Measurements from ENCODE around the gene TEK. TPM values are rescaled to one million over a fixed set of nuclear protein-coding genes. Genes with fewer than 3 reads are reported as not detected.

TEK gene
- total RNA-seq, 1 experiment from 2014 or later = not detected

DNA sequence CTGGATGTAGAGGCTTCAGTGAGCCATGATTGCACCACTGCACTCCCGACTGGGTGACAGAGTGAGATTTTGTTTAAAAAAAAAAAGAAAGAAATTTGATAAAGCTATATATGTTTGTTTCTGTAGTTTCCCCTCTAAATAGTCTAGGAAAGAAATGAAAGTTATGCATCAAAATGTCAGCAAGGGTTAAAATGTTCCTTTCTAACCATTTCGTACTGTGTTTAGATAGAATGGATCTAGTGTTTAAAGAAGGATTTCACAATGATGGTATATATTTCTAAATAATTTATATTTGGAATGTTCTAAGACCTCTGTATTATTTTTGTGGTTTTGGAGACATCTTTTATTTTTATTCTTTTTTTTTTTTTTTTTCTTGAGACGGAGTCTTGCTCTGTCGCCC, 22.7 kb downstream of the TEK start:
- TF ChIP-seq, protein P1, sequence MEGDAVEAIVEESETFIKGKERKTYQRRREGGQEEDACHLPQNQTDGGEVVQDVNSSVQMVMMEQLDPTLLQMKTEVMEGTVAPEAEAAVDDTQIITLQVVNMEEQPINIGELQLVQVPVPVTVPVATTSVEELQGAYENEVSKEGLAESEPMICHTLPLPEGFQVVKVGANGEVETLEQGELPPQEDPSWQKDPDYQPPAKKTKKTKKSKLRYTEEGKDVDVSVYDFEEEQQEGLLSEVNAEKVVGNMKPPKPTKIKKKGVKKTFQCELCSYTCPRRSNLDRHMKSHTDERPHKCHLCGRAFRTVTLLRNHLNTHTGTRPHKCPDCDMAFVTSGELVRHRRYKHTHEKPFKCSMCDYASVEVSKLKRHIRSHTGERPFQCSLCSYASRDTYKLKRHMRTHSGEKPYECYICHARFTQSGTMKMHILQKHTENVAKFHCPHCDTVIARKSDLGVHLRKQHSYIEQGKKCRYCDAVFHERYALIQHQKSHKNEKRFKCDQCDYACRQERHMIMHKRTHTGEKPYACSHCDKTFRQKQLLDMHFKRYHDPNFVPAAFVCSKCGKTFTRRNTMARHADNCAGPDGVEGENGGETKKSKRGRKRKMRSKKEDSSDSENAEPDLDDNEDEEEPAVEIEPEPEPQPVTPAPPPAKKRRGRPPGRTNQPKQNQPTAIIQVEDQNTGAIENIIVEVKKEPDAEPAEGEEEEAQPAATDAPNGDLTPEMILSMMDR (IDR thresholded peaks at IDR 0.05; ENCODE audit: unreplicated experiment) = no peak
- Mint-ChIP-seq H3K36me3 (ENCODE audit: insufficient read depth, unreplicated experiment) (no peaks in the 10 kb centered on the region), H3K4me1 (ENCODE audit: low read depth, unreplicated experiment) (no peaks in the 10 kb centered on the region), H3K27ac (ENCODE audit: unreplicated experiment) (no peak overlapping the region), H3K4me3 (ENCODE audit: low read depth, unreplicated experiment) (no peak overlapping the region), H3K27me3 (ENCODE audit: unreplicated experiment) (no peaks in the 10 kb centered on the region), H3K9me3 (ENCODE audit: low read depth, unreplicated experiment) (no peaks in the 10 kb centered on the region)
- intact Hi-C loops (cut with micrococcal nuclease; ENCODE audit: unreplicated experiment) = no loop called here
- CTCF ChIA-PET = no interaction called here
- BruUV-seq (replicated peaks) = no TSS peak
- DNase-seq = no peak

DNA sequence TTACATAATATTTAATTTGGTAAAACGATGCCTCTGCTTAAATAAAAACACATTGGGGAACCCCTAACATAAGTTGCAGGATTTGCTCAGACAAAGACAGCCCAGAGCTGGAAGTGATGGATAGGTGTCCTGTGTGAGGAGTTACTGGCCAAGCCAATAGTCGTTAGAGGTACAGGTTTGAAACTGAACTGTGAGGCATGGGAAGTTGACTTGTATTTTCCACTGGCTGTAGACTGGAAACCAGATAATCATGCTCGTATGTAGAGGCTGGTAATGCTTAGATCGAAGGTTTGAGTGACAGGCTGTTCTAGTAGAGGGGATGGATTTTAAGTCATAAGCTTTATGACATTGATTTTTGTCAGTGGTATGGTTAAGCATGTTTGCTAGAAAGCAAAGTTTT, 24.8 kb downstream of the TEK start:
- no peaks in the 10 kb centered on the region for H3K4me1 Mint-ChIP-seq (ENCODE audit: low read depth, unreplicated experiment)
- H3K27ac Mint-ChIP-seq (ENCODE audit: unreplicated experiment) = no peak overlapping the region
- H3K27me3 Mint-ChIP-seq (ENCODE audit: unreplicated experiment) = no peaks in the 10 kb centered on the region
- no peak for DNase-seq
- no peak overlapping the region for H3K4me3 Mint-ChIP-seq (ENCODE audit: low read depth, unreplicated experiment)
- H3K36me3 Mint-ChIP-seq (ENCODE audit: insufficient read depth, unreplicated experiment) = no peaks in the 10 kb centered on the region
- intact Hi-C loops (cut with micrococcal nuclease; ENCODE audit: unreplicated experiment) = no loop called here
- TF ChIP-seq, protein P1 (IDR thresholded peaks at IDR 0.05; ENCODE audit: unreplicated experiment) = no peak
- CTCF ChIA-PET = no interaction called here
- BruUV-seq (replicated peaks) = no TSS peak
- no peaks in the 10 kb centered on the region for H3K9me3 Mint-ChIP-seq (ENCODE audit: low read depth, unreplicated experiment)

DNA sequence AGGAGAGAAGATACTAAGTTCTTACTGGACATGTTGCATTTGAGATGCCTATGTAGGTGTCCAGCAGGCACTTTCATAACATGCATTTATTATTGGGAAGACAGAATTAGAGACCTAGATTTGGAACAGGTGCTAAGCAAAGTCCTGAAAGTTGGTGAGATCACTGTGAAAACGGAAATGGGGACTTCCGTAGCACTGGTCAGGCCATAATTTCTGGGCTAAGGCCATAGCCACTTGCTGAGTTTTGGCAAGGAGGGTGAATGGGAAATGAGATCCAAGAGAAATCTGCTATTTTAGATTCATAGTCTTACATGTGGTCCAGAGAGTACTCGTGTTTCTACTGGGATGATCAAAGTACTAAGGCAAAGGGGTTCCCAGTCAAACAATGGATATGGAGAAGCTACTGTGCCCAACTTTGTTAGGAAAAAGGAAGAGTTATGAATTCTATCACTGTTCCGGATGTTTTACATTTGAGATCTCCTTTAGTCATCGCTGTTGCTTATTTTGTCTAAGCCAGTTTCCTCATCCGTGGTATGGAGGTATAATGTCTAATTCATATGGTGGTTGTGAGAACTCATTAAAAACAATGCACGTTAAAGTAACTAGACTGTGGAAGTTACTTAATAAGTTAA, 33.4 kb downstream of the TEK start:
- H3K27me3 Mint-ChIP-seq (ENCODE audit: unreplicated experiment) = peaks cover 11% of the 10 kb centered on the region
- no peaks in the 10 kb centered on the region for H3K4me1 Mint-ChIP-seq (ENCODE audit: low read depth, unreplicated experiment)
- BruUV-seq (replicated peaks) = no TSS peak
- no peak overlapping the region for H3K4me3 Mint-ChIP-seq (ENCODE audit: low read depth, unreplicated experiment)
- no peak for DNase-seq
- CTCF ChIA-PET = no interaction called here
- no peaks in the 10 kb centered on the region for H3K36me3 Mint-ChIP-seq (ENCODE audit: insufficient read depth, unreplicated experiment)
- intact Hi-C loops (cut with micrococcal nuclease; ENCODE audit: unreplicated experiment) = no loop called here
- TF ChIP-seq, protein P1 (IDR thresholded peaks at IDR 0.05; ENCODE audit: unreplicated experiment) = no peak
- no peak overlapping the region for H3K27ac Mint-ChIP-seq (ENCODE audit: unreplicated experiment)
- H3K9me3 Mint-ChIP-seq (ENCODE audit: low read depth, unreplicated experiment) = peaks cover 2% of the 10 kb centered on the region

DNA sequence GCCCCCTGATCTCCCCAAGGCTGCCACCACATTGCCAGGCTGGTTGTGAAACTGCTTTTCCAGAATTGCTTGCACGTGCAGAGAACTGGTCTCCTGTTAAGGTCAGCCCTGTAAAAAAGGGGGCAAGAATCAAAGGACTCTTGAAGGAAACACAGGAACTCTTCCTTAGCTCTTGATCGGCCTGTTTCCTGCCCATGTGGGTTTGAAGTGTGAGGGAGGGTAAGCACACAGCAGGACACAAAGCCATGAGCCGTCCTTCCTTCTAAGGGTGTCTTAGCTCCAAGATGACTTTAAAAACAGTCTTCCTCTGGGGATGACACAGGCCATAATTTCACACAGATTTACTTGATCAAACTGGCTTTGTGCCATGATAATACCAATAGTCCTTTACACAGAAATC, 36.1 kb downstream of the TEK start:
- intact Hi-C loops (cut with micrococcal nuclease; ENCODE audit: unreplicated experiment) = no loop called here
- BruUV-seq (replicated peaks) = no TSS peak
- Mint-ChIP-seq H3K4me1 (ENCODE audit: low read depth, unreplicated experiment) (no peaks in the 10 kb centered on the region), H3K27ac (ENCODE audit: unreplicated experiment) (no peak overlapping the region), H3K9me3 (ENCODE audit: low read depth, unreplicated experiment) (no peaks in the 10 kb centered on the region), H3K36me3 (ENCODE audit: insufficient read depth, unreplicated experiment) (no peaks in the 10 kb centered on the region), H3K27me3 (ENCODE audit: unreplicated experiment) (peaks cover 11% of the 10 kb centered on the region), H3K4me3 (ENCODE audit: low read depth, unreplicated experiment) (no peak overlapping the region)
- TF ChIP-seq, protein P1 (IDR thresholded peaks at IDR 0.05; ENCODE audit: unreplicated experiment) = no peak
- DNase-seq = no peak
- CTCF ChIA-PET = interaction anchor here (0.6 kb wide), 1 partner anchor 258 kb away, joined by 3 read pairs; no protein-coding TSS in a partner anchor

Data from Calu3 (cell line).